ENCODE data around the gene RAPGEF5. TPM values are rescaled to one million over a fixed set of nuclear protein-coding genes. Genes with fewer than 3 reads are reported as not detected.

RAPGEF5 gene
- total RNA-seq, 2 experiments from 2014 or later, result 1.3 to 1.5 TPM

DNA sequence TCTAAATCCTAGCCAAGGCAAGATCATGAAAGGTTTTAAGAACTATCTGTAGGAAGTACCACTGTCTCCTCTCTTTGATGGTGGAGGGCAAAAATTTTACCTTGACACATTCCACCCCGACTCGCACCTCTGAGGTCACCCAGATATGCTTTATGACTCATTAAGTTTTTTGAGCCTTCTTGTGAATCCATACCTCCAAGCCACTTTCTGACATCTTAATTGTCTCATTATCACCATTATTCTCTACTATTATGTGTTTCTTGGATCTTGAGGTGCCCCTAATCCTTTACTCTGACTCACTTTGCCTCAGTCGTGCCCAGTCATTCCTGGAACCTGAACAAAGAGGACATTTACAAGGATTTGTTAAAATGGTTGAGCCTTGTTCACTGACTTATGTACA lies 146.6 kb downstream of the RAPGEF5 start:
- no peak for ATAC-seq
- Mint-ChIP-seq H3K9me3 (ENCODE audit: low read depth) (no peaks in the 10 kb centered on the region), H3K4me1 (peaks cover 4% of the 10 kb centered on the region), H3K4me3 (no peak overlapping the region), H3K27me3 (peaks cover 7% of the 10 kb centered on the region), H3K27ac (no peak overlapping the region), H3K36me3 (ENCODE audit: low read depth) (no peaks in the 10 kb centered on the region)
- intact Hi-C loops (cut with DNase I, micrococcal nuclease), result no loop called here
- CTCF ChIA-PET, result no interaction called here
- POLR2A ChIA-PET, result no interaction called here
- no peak for DNase-seq

DNA sequence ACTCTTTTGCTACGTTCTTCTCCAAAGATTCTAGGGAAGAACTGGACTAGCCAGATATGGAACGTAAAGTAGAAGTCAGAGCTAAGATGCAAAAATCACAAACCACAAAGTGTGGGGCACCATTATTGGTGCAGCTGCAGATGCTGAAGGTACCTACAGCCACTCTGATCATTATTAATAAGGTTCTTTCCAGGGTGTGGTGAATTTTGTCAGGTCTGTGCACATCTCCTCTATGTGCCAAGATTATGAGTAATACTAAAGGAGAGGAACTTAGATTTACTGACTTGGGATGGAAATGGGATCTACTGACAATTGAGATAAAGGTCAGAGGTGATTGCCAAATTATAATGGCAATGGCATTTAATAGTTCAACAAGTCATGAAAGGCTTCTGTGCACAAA lies 148.2 kb downstream of the RAPGEF5 start:
- ATAC-seq, result no peak
- POLR2A ChIA-PET, result no interaction called here

DNA sequence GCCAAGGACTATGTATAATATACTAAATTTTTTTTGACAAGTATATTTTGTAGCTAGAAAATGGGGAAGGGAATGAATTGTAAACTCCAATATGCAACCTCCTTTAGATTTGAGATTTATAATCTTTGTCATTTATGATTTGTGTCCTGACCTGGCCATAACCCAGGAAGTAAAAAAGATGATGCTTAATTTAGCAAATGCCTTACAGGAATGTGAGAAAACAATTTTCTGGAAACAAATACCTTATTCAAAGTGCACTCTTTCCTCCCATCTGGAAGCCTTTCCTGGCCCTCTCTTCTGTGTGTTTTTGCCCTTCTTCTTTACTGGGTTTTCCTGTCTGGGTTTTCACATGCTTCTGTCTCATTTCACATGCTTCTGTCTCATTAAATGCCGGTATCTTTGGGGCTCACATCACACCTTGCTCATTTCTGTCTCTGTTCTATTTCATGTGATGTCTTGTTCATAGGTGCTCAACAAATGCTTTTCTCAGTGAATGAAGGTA lies 149.2 kb downstream of the RAPGEF5 start:
- ChIA-PET POLR2A (no interaction called here), CTCF (no interaction called here)
- Mint-ChIP-seq H3K4me1 (peaks cover 4% of the 10 kb centered on the region), H3K4me3 (no peak overlapping the region), H3K27ac (no peak overlapping the region), H3K36me3 (ENCODE audit: low read depth) (no peaks in the 10 kb centered on the region), H3K27me3 (peaks cover 4% of the 10 kb centered on the region), H3K9me3 (ENCODE audit: low read depth) (no peaks in the 10 kb centered on the region)
- DNase-seq (no peak), ATAC-seq (no peak)
- intact Hi-C loops (cut with DNase I, micrococcal nuclease), result no loop called here

More for the DNA sequence above, 148.2 kb downstream of the RAPGEF5 start:
- H3K4me1 Mint-ChIP-seq, result peaks cover 4% of the 10 kb centered on the region
- H3K9me3 Mint-ChIP-seq (ENCODE audit: low read depth), result no peaks in the 10 kb centered on the region
- H3K27me3 Mint-ChIP-seq, result peaks cover 4% of the 10 kb centered on the region
- no peak overlapping the region for H3K4me3 Mint-ChIP-seq
- H3K27ac Mint-ChIP-seq, result no peak overlapping the region
- no peak for DNase-seq
- no peaks in the 10 kb centered on the region for H3K36me3 Mint-ChIP-seq (ENCODE audit: low read depth)
- intact Hi-C loops (cut with DNase I, micrococcal nuclease), result no loop called here
- CTCF ChIA-PET, result no interaction called here

DNA sequence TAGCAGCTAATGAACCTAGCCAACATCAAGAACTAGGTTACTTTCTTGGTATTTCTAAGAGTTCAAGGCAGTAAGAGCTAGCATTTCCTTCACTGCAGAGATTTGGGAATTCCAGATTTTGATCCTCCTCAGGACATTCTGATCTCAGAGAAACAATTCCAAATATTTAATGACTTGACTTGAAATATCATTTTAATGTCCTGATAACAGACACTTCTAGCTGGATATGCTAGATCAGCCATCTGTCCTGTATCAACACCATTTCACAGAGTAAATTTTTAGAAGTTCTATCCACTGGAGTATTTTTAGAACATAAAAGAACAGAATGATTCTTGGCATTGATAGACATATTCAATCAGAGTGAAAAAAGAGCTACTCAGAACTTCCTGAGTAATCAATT lies 151.3 kb downstream of the RAPGEF5 start:
- intact Hi-C loops (cut with DNase I, micrococcal nuclease), result no loop called here
- no peaks in the 10 kb centered on the region for H3K9me3 Mint-ChIP-seq (ENCODE audit: low read depth)
- ChIA-PET CTCF (interaction anchor here (0.5 kb wide), 1 partner anchor 1754 kb away, joined by 3 read pairs; no protein-coding TSS in a partner anchor), POLR2A (no interaction called here)
- H3K4me1 Mint-ChIP-seq, result peaks cover 4% of the 10 kb centered on the region
- H3K27ac Mint-ChIP-seq, result no peak overlapping the region
- no peak for DNase-seq
- ATAC-seq, result no peak
- no peaks in the 10 kb centered on the region for H3K36me3 Mint-ChIP-seq (ENCODE audit: low read depth)
- no peaks in the 10 kb centered on the region for H3K27me3 Mint-ChIP-seq
- no peak overlapping the region for H3K4me3 Mint-ChIP-seq

DNA sequence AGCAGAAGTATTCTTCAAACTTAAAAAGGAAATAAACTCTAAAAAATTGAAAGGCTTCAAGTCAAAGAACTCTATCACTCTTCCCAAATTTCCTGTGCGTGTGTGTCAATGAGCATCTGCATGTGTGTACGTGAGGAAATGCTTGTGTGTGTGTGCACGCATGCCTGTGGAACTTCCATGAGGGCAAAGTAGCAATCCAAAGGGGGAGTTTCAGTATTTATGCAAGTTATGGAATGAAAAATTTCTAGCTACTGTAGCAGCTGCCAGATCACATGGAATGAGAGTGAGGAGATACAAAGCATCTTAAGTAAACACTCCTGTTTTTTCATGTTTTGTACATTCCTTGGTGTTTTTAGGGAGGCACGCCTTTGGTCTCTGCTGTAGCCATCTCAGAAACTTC lies 152.6 kb downstream of the RAPGEF5 start:
- H3K27ac Mint-ChIP-seq, result no peak overlapping the region
- H3K27me3 Mint-ChIP-seq, result no peaks in the 10 kb centered on the region
- ChIA-PET CTCF (no interaction called here), POLR2A (no interaction called here)
- ATAC-seq, result no peak
- no peaks in the 10 kb centered on the region for H3K36me3 Mint-ChIP-seq (ENCODE audit: low read depth)
- intact Hi-C loops (cut with DNase I, micrococcal nuclease), result no loop called here
- H3K4me1 Mint-ChIP-seq, result no peaks in the 10 kb centered on the region
- no peak for DNase-seq
- H3K4me3 Mint-ChIP-seq, result no peak overlapping the region
- H3K9me3 Mint-ChIP-seq (ENCODE audit: low read depth), result no peaks in the 10 kb centered on the region

DNA sequence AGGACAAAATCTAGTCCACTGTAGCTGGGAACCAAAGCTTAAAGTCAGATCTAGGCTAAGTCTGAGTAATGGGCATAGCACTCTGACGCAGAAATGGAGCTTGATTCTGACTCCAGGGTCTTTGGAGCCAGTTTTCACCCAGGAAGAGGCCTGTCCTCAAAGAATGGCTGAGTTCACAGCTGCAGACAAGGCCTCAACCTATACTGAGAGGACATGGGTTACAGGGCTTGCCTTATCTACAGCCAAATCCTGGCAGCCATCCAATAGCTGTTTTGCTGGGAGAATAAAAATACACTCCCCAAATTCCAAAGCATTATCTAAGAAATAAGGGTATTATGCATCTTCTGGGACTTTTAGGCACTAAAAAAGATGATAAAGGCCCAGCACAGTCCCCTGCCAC lies 154.8 kb downstream of the RAPGEF5 start:
- H3K4me3 Mint-ChIP-seq, result no peak overlapping the region
- ChIA-PET CTCF (interaction anchor here (0.6 to 1.2 kb wide), 4 partner anchors 17 to 250 kb away, joined by 3 to 4 read pairs (median 3); no protein-coding TSS in a partner anchor), POLR2A (no interaction called here)
- H3K9me3 Mint-ChIP-seq (ENCODE audit: low read depth), result no peaks in the 10 kb centered on the region
- intact Hi-C loops (cut with DNase I, micrococcal nuclease), result no loop called here
- ATAC-seq, result no peak
- H3K36me3 Mint-ChIP-seq (ENCODE audit: low read depth), result no peaks in the 10 kb centered on the region
- no peaks in the 10 kb centered on the region for H3K4me1 Mint-ChIP-seq
- DNase-seq, result no peak
- peaks cover 4% of the 10 kb centered on the region for H3K27me3 Mint-ChIP-seq
- no peak overlapping the region for H3K27ac Mint-ChIP-seq

DNA sequence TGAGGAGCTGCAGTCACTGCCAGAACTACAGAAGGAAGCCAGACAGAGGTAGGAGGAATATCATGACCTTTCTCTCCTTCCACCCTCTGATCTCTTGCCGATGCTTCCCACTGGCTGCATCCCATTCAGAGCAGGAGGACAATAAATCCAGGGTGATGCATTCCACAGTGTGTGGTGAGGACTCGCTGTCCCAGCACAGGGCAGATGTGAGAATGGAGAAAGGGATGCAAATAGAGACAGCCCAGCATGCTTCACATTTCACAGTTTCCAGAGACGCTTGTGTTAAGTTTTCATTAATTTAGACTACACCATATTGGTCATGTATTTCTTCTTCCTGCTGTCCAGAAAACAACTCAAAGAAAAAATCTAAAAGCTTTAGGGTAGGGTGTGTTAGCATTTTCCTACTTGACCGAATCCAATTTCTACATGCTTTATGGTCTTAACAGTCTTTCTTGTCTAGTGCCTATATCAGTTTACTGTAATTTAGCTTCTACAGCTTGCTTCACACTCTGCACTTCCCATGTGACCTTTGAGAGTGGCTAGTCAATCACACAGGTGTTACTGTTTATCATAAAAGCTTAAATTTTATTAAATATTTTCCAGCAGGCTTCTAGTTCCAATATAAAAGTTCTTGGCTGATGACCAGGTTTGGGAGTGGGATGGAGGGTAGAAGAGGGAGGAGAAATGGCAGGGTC lies 155.6 kb downstream of the RAPGEF5 start:
- Mint-ChIP-seq H3K27me3 (peaks cover 4% of the 10 kb centered on the region), H3K4me1 (no peaks in the 10 kb centered on the region), H3K27ac (no peak overlapping the region), H3K36me3 (ENCODE audit: low read depth) (no peaks in the 10 kb centered on the region), H3K4me3 (no peak overlapping the region), H3K9me3 (ENCODE audit: low read depth) (no peaks in the 10 kb centered on the region)
- intact Hi-C loops (cut with DNase I, micrococcal nuclease), result no loop called here
- ATAC-seq, result no peak
- ChIA-PET POLR2A (interaction anchor here (0.5 kb wide), 1 partner anchor 16 kb away, joined by 4 read pairs; no protein-coding TSS in a partner anchor), CTCF (interaction anchor here (1.2 kb wide), 1 partner anchor 251 kb away, joined by 4 read pairs; no protein-coding TSS in a partner anchor)
- no peak for DNase-seq

DNA sequence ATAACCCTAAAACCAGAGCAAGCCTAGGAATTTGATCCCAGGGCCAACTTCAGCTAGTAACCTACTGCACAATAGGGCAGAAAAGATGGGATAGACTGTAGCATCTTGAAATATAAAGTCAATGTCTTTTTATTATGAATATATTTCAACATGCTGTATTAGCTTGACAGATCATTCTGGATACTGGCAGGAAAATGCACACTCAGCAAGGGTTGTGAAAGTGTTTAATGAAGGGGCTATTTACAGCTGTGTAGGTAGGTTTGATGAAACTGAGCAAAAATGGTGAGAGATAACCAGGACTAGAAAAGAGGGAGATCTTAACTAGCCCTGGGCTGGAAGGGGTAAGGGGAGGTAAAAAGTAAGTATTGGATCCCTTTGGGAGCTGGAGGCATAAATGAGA lies 156.2 kb downstream of the RAPGEF5 start:
- intact Hi-C loops (cut with DNase I, micrococcal nuclease), result no loop called here
- Mint-ChIP-seq H3K27me3 (peaks cover 4% of the 10 kb centered on the region), H3K4me1 (no peaks in the 10 kb centered on the region), H3K4me3 (no peak overlapping the region), H3K36me3 (ENCODE audit: low read depth) (no peaks in the 10 kb centered on the region), H3K9me3 (ENCODE audit: low read depth) (no peaks in the 10 kb centered on the region), H3K27ac (no peak overlapping the region)
- ATAC-seq (no peak), DNase-seq (no peak)
- CTCF ChIA-PET, result interaction anchor here (0.5 to 1.2 kb wide), 2 partner anchors 83 to 252 kb away, joined by 4 read pairs; no protein-coding TSS in a partner anchor
- POLR2A ChIA-PET, result no interaction called here

DNA sequence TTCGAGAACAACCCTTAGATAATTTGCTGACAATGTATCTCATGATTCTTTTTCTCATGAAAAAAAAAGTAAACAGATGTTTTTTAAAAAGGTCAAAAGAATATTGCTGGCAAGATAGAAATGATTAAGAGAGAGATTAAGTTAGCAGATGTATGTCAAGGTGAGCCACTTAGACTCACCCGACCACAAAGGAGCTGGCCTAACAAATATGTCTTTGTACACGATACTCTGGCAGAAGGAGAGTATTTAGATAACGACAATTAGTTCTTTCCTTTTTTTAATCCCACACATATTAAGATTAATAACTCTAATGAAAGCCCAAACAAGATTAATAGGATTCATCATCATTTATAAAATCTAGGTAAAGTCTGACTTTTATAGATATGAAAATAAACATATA lies 156.7 kb downstream of the RAPGEF5 start:
- ChIA-PET POLR2A (no interaction called here), CTCF (interaction anchor here (0.5 kb wide), 1 partner anchor 82 kb away, joined by 4 read pairs; no protein-coding TSS in a partner anchor)
- Mint-ChIP-seq H3K36me3 (ENCODE audit: low read depth) (no peaks in the 10 kb centered on the region), H3K4me1 (no peaks in the 10 kb centered on the region), H3K9me3 (ENCODE audit: low read depth) (no peaks in the 10 kb centered on the region), H3K4me3 (no peak overlapping the region), H3K27me3 (peaks cover 4% of the 10 kb centered on the region), H3K27ac (no peak overlapping the region)
- intact Hi-C loops (cut with DNase I, micrococcal nuclease), result no loop called here
- ATAC-seq (no peak), DNase-seq (no peak)

DNA sequence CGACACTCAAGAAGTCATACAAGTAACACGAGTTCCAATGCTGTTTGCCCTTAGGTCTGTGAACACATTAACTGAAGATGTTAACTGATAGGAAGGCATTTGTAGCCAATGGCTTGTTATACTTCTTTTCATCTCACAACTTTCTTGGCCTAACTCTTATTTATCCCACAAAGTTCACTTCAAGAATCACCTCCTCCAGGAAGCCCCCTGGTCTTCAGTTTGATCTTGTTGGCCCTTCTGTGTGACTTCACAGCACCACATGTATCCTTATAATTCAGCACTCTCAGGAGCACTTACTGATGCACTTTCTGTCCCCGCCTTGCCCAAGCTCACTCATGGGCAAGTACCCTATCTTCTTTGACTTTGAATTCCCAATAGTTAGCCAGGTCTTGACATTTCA lies 159.6 kb downstream of the RAPGEF5 start:
- ChIA-PET CTCF (interaction anchor here (0.9 to 1.4 kb wide), 2 partner anchors 8 to 17 kb away, joined by 3 read pairs; no protein-coding TSS in a partner anchor), POLR2A (no interaction called here)
- Mint-ChIP-seq H3K9me3 (ENCODE audit: low read depth) (no peaks in the 10 kb centered on the region), H3K27ac (no peak overlapping the region), H3K4me1 (no peaks in the 10 kb centered on the region), H3K4me3 (no peak overlapping the region), H3K27me3 (peaks cover 4% of the 10 kb centered on the region), H3K36me3 (ENCODE audit: low read depth) (no peaks in the 10 kb centered on the region)
- ATAC-seq (no peak), DNase-seq (no peak)
- intact Hi-C loops (cut with DNase I, micrococcal nuclease), result no loop called here

DNA sequence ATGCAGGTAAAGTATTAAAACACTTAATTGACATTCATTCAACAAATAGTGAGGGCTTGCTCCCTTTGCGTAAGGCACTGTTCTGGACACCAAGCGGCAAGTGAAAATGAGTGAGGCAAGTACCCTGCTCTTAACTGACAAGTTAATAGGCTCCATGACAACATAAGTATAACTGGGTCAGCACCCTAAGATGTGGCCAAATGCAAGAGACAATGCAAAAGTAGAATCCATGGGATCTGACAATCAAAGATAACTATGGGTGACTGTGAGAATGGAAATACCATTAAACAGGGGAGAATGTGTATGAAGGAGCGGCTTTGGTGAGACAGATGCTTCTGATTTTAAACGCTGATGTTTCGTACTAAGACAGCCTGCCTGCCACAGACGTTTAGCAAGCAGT lies 160.5 kb downstream of the RAPGEF5 start:
- H3K36me3 Mint-ChIP-seq (ENCODE audit: low read depth), result no peaks in the 10 kb centered on the region
- H3K4me1 Mint-ChIP-seq, result no peaks in the 10 kb centered on the region
- no peak overlapping the region for H3K27ac Mint-ChIP-seq
- POLR2A ChIA-PET, result no interaction called here
- CTCF ChIA-PET, result interaction anchor here (0.9 kb wide), 1 partner anchor 16 kb away, joined by 3 read pairs; no protein-coding TSS in a partner anchor
- H3K9me3 Mint-ChIP-seq (ENCODE audit: low read depth), result no peaks in the 10 kb centered on the region
- DNase-seq (no peak), ATAC-seq (no peak)
- H3K4me3 Mint-ChIP-seq, result no peak overlapping the region
- peaks cover 4% of the 10 kb centered on the region for H3K27me3 Mint-ChIP-seq
- intact Hi-C loops (cut with DNase I, micrococcal nuclease), result no loop called here

DNA sequence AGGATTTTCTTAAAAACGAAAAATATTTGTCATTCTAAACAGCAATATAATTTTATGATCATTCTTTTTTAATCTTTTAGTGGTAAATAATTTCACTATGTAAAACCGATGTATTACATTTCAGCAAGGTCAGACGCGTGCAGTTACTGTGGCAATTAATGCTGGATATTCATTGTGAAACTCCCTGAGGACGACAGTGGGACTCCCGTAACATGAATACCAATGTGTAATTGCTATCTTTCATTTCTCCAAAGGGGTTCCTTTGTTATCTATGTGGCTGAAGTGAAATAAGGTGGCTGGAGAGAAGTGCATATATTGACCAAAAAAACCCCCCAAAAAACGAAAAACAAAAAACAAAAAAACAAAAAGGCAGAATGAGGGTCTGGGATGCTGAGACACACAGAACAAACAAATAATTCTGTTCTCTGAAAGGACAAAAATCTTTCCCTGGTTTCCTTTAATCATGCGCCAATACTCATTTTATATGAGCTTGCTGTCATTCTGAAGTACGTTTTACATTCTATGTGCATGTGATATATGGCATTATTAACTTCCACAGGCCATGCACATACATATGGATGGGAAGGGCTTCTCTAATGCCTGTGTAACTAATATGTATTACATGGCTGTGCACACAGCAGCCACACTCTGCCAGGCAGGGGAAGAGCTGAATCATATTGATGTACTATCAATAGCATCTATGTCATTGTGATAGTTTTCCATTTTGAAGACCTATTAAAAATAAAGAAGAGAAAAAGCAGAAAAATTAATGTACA lies 161.4 kb downstream of the RAPGEF5 start:
- POLR2A ChIA-PET, result no interaction called here
- intact Hi-C loops (cut with DNase I, micrococcal nuclease), result no loop called here
- Mint-ChIP-seq H3K27ac (no peak overlapping the region), H3K9me3 (ENCODE audit: low read depth) (no peaks in the 10 kb centered on the region), H3K4me1 (no peaks in the 10 kb centered on the region), H3K27me3 (peaks cover 4% of the 10 kb centered on the region), H3K36me3 (ENCODE audit: low read depth) (no peaks in the 10 kb centered on the region), H3K4me3 (no peak overlapping the region)
- CTCF ChIA-PET, result no interaction called here
- no peak for DNase-seq
- no peak for ATAC-seq

Data from activated CD4-positive, alpha-beta T cell treated with anti-CD3 and anti-CD28 coated beads for 36 hours (primary cell).